ENCODE measurements around the gene ZNF423.
"Not testable (repeated sequence)": the region's sequence is repeated elsewhere in the genome, so short reads cannot be mapped to it uniquely, and the experiment has no call there.

ZNF423 gene

DNA sequence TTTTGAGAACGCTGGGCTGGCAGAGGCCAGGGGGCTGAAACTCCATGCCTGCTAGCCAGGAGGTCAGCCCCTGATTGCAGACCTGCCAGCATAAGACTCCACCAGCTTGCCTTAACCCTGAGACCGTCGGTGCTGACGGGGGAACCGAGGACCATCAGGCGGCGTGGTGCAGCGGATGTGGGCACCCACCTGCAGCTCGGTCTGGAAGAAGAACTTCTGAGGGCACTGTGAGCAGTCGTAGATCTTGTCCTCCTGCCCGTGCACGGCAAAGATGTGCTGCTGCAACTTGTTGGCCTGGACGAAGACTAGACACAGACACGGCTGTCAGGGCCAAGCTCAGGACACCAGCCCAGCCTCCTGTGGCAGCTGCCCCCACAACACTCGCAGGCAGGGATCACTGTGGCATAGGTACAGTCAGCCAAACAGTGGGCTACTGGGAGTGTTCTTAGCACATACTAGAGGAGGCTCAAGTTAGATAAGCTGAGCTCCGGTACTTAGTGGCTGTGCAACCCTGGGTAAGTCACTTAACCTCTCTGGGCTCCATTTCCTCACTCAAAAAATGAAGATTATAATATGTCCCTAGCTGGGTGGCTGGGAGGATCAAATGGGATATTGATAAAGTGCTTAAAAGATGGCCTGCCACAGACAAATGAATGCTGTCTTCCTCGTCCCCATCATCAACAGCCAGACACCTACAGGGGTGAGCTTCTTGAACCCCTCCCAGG is 332.3 kb downstream of the ZNF423 start:
- no peak for DNase-seq

DNA sequence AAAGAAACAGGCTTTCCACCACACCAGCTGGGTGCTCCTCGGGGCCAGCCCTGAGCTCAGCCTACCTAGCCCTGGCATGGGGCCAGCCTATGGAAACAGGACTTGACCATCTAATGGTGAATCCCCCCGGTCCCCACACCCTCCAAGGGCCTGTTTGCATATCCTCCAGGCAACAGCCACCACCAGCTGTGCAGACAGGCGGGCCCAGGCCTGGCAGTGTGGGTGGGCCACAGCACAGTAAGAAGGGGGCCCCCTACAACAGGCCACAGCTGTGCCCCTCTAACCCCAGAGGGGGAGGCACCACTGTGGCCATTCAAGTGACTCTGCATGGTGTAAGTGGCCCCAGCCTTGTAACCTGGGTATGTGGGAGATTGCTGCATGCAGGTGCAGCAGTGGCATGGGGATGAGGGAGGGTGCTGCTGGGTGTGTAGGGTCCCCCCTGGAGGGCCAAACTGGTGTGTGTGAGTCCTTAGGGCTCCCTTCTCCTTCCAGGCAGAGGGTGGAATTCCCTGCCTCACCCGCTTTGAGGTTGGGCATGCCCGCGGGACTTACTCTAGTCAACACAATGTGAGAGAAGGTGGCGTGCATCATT is 334.1 kb downstream of the ZNF423 start:
- no peak for DNase-seq

- DNase-seq, result no peak
Observed at GRCh38 chr16:49520492-49521038, 335.3 kb downstream of the ZNF423 start.

DNA sequence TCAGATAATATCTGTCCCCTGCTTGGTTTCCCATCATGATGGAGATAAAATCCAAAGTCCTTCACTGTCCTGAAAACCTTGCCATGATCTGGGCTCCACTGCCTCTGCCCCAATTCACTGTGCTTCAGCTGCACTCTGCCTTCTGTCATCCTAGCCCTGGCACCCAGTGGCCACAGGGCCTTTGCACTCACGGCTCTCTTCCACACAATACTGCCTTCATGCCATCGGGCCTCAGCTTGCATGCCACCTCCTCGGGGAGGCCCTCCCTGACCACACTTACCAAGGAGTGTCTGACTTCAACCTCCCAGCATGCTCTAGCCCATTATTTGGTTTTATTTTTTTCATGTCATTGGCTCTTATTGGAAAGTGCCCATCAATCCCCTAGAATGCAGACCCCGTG is 336.2 kb downstream of the ZNF423 start:
- no peak for DNase-seq

DNA sequence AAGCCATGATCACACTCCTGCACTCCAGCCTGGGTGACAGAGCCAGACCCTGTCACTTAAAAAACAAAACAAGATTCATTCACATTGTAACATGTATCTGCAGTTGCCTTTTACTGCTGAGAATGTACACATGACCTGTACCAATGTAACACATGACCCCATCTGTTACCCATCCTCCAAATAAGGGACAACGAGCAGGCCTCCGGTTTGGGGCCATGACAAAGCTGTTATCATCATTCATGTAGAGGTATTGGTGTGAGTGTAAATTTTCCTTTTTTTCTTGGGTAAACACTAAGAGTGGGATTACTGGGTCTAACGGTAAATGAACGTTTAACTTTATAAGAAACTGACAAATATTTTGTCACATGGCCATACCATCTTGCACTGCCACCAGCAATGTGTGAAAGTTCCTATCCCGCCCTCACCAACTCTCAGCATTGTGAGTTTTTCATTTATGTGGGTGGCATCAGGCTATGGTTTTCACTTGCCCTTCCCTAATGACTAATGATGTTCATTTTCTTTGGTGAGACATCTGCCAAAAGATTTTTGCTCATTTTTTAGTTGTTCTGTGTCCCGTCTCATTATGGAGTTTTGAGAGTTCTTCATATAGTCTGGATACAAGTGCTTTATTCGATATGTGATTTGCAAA is 336.8 kb downstream of the ZNF423 start:
- DNase-seq, result no peak

DNA sequence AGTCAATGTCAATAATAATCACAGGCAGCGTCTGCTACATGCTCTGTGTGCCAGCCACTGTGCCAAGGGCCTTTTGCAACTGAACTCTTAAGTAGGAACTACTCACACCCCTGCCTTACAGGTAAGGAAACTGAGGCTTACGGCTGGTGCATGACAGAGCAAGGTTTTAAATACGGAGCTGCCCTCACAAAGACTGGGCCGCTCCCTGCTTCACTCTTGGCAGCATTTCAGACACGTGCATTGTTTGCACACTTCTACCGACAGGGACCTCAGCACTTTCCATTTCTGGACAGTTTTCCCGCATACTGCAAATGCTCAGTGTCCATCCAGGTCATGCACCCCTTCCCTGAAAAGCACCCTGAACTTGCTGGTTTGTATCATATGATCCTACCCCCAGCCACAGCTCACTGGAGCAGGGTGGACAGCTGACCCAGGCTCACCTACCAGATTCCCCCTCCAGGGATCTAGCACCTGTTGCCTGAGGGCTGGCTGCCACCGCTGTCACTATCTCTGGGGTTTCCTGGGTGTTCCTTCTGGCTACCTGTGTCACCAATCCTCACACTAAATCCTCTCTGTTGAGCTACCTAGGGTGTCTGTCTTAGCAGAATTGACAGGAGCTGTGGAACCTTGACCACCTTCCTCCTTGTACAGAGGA is 339.4 kb downstream of the ZNF423 start:
- DNase-seq, result no peak

- no peak for DNase-seq
Observed at GRCh38 chr16:49515861-49516260, 340.1 kb downstream of the ZNF423 start.

DNA sequence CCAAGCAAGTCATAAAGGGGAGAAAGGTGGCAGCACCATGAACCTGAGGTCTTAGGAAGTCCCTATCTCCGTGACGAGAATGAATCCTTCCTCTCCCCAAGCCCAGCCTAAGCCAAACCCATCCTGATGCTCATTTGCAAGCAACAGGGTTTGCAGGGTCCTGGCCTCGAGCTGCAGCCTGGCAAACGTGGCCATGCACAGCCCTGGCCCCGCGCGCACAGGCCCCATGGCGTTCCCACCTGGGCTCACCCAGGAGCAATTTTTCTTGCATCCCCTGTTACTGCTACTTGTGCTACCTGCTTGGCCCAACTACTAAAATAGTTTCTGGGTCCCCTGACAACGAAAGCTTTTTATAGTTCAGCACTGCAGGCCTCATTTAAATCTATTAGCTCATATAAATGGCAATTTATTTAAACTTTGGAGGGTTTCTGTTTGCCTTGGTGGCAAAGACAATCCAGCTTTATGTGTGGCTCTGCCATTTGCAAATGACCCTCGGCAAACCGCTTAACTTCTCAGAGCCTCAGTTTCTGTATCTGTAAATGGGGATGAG is 340.8 kb downstream of the ZNF423 start:
- DNase-seq, result no peak

- DNase-seq, result peak; percentile 44
Observed at GRCh38 chr16:49514073-49514980, 341.6 kb downstream of the ZNF423 start.

GRCh38 chr16:49513040-49513439 is 342.9 kb downstream of the ZNF423 start:
- peak; percentile 29 for DNase-seq

- peak; percentile 30 for DNase-seq
Observed at GRCh38 chr16:49510654-49511305, 345.1 kb downstream of the ZNF423 start.

GRCh38 chr16:49510141-49510540 is 345.8 kb downstream of the ZNF423 start:
- DNase-seq, result no peak

- DNase-seq, result not testable (repeated sequence)
Observed at GRCh38 chr16:49506058-49507013, 349.6 kb downstream of the ZNF423 start.

GRCh38 chr16:49505556-49505955 is 350.4 kb downstream of the ZNF423 start:
- no peak for DNase-seq

GRCh38 chr16:49504626-49505025 is 351.3 kb downstream of the ZNF423 start:
- no peak for DNase-seq

DNA sequence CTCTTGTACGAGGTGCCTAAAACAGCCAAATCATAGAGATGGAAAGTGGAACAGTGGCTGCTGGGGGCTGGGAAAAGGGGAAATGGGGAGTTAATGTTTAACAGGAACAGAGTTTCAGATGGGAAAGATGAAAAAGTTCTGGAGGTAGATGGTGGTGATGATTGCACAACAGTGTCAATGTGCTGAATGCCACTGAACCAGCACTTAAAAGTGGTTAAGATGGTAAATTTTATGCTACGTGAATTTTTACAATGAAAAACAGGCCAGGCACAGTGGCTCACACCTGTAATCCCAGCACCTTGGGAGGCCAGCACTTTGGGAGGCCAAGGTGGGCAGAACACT is 351.9 kb downstream of the ZNF423 start:
- no peak for DNase-seq

DNA sequence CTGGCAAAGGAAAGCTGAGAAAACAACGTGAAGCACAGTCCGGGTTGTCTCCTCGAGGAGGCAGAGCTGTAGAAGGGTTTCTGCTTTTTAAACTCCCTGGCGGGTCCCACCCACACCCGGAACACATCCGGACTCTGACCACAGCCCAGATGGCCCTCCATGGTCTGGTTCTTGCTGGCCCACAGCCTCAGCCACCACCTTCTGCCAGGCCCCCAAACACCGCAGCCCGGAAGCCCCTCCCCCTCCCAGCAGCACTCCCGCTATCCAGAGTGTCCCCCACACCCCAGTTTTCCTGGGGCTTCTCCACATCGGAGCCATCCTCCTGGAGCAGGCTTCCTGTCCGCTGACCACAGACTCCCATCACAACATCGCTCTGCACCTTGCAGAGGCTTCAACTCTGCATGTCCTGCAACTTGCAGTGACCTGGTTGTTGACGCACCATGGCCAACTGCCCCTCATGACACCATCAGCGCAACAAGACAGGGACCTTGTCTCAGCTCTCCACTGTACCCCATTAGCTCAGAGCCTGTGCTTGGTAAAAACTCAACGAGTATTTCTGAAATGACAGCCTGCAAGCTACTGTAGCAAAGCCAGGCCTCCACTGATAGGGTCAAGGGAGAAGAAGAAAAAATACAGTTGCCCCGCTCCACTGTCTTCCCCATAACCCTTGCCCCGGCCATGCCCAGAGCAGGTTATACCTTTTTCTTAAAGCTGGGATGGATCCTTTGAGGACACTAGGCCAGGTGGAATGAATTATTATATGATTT is 352.5 kb downstream of the ZNF423 start:
- DNase-seq, result no peak

DNA sequence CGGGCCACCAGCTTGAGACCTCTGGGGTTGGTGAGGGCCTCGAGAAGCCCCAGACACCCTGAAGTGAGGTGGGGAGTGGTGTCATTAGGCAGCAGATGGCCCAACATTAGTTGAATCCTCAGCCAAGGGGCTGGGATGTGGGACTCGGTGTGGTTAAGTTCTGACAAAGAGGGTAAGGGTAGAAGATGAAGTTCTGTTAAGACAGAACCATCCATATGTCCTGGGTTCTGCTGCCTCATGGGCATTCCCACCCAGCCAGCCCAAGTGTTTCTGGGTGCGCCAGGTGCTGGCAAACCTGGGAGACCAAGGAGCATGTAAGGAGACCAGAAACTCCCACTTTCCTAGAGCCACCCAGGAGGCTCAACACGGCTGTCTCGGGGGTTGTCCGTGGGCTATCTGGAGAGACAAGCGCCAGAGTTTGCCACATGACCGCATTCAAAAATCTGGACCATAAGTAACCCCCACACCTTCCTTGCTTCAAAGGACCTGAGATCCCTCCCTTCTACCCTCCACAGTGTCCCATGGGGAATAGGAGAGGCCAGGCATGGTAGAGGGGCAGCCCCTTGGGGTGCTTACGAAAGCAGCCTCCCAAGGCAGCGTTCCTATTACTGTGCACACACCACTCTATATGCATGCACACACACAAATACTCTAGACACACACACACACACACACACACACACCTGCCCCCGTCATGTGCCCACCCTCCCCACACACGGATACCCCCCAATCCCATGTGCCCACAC is 353.6 kb downstream of the ZNF423 start:
- DNase-seq, result no peak

Measured in NCI-H2171 treated with DMSO at 0.1 percent for 48 hours (cell line).